ENCODE data around the gene TMEM108. TPM values are rescaled to one million over a fixed set of nuclear protein-coding genes. Genes with fewer than 3 reads are reported as not detected.

TMEM108 gene
- total RNA-seq, 1 donor from 2014 or later: 0.60 TPM

DNA sequence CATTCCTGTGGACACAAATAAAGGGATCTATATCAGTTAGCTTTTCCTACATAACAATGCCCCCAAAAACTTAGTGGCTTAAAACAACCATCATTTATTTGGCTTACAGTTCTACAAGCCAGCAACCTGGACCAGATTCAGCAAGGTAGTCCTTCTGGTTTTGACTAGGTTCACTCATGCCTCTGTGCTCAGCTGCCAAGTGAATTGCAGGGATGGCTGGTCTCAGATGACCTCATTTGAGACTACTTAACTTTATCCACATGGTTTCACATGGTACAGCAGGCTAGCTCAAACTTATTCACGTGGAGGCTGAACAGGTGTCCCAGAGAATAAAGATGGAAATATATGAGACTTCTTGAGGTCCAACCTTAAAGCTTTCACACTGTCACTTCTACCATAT lies 242.4 kb downstream of the TMEM108 start:
- ATAC-seq: no peak

DNA sequence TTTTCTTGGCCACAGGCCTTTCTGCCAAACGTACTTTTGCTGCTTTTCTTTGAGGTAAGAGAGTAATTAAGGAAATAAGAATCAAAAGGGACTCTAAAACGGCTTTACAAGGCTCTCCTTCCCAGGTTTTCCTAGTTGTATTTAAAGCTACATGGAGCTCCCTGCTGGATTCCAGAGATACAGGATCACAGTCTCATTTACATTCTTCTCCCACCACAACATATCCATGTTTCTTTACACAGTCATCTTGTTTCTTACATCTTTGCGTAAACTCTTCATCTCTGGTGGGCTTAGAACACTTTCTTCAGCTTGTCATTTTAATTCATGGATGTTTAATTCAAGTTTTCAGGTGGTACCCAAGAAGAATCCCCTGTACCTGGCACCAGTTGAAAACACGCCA lies 244.0 kb downstream of the TMEM108 start:
- ATAC-seq: no peak

DNA sequence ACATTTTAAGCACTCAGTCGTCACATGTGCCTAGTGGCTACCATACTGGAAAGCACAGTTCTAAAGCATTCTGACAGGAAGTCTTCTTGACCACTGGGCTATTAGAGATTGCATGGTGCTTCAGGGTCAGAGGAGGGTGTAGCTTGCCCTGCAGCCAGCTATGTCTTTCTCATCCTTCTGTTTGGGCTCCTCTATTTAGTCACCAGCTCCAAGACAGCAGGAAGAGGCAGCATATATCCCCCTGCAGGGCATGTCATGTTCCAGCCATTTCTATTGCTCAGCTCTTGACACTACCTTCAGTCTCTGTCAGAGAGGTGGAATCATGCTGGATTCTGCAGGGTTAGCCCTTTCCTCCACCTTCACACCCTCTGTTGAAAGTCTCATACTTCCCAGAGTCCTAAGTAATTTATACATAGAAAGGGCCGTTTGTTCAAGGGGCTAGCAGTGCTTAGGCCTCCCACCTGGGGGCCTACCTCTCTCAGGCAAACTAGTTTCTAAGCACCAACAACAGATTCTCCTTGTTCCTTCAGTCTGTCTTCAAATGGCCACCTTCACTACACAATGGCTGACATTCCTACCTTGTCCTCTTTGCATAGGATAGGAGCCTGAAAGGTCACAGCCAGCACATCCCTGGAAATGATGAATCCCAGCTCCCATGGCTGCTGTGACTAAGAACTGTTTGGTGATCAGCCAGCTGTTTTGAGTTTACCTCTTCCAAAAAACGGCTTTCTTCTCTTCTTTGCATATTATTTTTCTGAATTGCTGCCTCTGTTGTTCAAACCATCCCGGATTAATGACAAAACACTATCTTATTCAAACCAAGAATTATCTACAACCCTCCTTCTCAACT lies 246.0 kb downstream of the TMEM108 start:
- no peak for ATAC-seq

DNA sequence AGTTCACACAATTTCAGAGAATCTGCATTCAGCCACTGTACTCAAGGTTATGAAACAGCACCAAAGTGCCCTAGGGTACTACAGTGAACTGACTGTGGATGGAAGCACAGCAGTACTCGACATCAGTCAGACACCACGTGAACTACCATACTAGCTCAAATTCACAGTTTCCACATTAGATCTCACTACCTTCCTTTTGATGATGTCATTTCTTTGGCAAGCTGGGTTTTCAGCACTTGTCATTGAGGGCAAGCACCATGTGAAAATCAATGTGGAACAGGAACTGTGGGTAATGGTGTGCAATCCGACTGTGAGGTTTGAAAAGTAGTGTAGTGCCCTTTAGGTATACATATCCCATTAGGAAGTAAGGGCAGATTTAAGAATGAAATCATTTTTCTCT lies 251.1 kb downstream of the TMEM108 start:
- ATAC-seq: no peak

DNA sequence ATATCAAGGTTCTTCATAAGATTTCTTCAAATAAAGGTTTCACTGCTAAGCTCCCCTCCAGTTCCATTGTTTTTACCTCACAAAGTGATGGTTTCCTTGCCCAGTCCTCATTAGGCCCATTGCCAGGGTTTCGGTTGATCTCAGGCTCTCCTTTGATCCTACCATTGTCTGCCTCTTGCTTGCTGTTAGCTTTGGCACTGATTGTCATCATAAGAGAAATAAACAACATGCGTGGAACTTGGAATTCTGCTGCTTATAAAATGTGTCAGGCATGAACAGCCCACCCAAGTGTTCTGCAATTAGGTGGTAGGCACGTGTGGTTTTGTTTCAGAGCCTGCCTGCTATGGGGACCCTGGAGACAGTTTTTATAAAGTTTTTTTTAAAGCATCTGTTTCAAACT lies 254.1 kb downstream of the TMEM108 start:
- no peak for ATAC-seq

DNA sequence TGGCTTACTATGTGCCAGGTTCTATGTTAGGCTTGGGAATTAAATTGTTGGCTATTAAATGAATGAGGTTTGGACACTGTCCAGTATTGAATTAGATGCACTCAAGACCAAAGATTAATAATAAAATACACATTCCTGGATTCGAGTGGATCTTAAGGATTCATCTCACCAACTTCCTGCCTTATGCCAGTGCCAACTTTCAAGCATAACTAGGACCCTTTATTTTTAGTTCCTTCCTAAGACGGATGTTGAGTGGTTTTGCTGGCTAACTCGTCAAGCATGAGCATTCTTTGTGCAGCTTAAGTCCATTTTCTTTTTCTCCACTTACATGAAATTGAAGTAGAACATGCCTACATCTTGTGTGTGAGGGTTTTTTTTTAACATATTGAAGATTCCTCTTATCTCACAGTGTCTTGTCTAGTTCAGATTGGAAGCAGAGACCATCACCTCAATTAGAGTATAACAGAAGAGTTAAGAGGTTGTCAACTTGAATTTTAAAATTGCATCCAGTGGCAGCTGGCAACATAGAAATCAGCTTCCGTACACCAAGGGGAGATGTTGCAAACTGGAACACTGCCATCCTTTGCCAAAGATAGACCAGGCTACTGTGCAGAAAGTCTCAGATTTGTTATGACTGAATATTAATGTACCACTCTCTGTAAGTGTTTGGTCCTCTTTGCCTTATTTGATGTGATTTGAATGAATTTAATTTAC lies 255.4 kb downstream of the TMEM108 start:
- ATAC-seq: no peak

DNA sequence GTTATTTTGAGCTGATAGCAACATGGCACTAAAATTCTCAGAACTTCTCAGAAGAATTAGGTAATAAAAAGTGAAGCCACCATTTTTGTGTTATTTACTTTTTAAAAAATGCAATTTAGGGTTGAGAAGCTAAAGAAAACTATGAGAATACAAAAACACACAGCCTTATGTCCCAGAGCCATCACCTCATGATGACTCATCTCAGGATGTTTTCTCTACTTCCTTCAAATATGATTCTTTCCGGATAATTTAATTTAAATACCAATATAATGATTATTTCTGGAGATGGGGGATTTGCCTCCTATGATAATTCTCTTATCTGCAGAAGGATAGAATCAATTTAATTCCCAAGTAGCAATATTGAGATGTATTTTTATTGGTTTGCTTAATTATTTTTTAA lies 256.1 kb downstream of the TMEM108 start:
- ATAC-seq: no peak

DNA sequence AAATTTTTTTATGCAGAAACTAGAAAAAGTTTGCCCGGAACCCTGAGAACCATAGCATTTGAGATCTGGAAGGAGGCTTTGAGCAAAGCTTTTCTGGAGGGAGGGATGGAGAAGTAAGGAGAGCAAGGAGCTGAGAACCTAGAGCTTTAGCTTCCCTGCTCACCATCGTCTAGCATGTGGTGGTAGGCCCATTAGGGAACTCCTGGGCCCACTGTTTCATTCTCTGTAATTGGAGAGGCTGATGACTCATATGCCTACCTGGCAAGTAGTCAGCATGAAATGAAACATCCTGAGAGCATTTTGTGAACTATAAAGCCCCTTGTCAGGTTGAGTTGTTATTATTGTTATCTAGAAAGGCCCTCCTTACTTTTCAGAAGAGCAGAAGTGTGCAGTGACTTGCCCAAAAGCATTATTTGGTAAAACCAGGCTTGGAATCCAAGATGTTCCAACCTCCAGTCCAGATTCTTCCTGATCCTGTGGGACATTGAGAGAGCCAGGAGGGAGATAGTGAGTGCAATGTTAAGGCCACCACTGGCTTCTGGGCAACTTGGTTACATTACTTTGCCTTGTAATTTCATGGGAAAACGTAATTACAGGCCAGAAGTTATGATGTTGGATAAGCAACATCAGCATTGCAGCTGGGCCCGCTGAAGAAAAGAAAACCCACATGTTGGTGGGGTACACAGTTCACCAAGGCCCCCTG lies 257.2 kb downstream of the TMEM108 start:
- ATAC-seq: no peak

DNA sequence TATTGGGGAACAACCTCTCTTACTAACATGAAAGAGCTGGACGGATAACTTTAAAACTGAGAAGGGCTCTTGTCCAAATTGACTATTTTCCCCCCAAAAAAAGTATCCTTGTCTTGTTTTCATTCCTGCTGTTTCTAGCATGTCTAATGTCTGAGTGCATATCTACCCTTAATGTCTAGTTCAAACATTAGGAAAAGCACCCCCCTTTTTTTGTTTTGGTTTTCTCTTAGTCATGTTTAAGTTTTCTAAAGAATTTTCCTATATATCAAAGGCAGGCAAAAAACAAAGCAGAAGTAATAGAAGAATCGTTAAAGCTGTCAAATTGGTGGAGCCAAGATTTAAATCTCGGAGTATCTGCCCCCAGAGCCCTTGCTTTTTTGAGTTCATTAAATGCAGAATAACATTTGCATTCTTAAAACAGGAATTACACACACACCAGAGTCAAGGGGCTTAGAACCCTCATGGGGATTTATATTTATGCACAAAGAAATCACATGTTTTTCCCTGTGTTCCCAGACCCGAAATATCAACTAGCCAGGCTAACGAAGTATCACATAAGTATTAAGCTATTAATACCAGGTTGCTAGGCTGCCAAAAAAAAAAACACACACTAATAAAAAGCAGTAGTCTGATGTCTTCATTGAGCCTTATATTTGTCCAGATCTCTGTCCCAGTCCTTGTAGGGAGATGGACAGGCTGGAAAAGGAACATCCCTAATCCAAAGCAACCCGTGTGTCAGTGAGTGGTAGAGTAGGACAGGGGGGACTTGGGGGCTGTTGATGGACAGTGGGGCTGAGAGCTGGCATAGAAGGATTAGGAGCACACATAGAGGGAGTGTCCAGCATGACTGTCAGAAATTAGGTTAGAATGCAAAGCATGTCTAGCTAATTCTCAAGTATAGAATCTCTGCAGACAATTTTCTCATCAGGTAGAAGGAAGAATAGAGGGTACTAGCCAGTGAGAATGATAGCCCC lies 258.0 kb downstream of the TMEM108 start:
- ATAC-seq: no peak

DNA sequence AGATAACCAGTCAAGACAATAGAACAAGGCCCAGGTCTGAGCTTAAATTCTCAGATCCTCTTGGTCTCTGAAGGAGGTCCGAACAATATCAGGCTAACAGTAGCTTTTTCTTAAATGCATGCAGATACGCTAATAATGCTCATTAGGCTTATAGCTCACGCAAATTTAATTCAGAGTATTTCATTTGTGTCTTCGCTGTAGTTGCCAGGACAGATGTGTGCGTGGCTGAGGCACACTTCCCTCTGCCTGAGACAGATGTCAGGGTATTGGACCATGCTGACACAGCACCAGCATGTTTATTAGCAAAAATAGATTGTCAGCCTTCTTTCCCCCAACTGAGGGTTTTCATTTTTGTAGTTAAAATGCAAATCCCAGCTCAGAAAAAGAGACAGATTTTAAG lies 258.8 kb downstream of the TMEM108 start:
- ATAC-seq: no peak

DNA sequence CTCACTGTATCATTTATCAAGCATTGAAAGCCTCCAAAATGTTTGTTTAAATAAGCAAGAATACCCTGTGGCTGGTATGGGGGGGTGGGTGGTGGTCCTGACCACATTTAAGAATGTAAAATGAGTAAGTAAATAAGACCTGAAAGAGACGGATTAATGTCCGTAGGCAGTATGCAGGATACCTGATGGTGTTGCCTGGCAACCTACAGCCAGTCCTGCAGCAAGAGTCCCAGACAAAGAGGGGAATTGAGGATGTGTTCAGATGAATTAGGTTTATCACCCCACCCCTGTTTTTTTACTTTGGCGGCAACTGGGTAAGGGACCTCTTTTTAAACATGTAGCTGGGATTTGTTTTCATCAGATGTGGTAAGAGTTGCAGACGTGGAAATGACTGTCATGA lies 261.9 kb downstream of the TMEM108 start:
- ATAC-seq: no peak

DNA sequence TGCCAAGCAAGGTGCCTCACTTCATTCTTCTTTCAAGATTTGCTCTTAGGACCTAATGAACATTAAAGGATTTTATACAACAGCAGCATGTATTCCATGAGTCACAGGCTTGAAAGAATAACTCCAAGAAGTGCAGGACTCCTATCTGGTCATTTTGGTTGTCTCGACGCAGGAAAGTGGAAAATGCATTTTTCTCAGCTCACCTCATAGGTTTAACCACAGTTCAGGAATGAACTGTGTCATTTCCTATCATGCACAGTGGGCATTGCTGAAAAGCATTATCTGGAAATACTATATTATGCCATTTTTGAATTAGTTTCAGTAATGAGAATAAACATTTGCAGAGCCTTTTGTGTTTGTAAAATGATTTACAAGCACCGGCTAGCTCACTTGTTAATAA lies 263.0 kb downstream of the TMEM108 start:
- ATAC-seq: no peak

DNA sequence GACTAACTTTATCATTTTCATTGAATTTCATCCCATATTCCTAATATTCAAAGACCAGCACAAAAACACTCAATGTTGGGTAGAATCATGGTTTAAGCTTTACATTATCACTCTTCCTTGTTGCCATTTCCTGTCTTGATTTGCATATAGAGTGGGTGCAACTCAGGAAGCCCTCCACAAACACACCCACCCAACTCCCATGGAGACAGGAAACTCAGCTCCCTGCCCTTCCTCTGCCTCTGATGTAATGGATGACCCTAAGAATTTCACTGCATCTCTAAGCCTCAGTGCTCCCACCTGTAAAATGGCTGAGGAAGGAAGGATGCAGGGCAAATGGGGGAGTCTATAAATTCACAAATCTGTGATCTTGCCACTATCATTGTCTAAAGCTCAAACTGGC lies 263.5 kb downstream of the TMEM108 start:
- ATAC-seq: no peak

DNA sequence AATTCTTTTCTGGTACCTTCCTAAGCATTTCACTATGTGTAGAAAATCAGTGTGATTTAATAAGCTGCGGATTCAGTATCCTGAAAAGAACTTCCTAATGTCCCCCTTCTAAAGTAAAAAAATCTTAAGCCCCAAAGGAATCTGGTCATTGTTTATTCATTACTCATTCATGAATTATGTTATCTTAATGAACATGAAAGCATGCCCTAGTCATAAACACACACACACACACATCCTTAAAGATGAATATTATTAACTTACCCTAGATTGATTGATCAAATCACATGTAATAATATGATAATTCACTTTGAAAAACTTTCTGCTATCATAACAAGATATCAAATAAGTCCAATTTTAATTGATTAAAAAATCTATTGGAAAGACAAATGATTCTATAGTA lies 265.2 kb downstream of the TMEM108 start:
- ATAC-seq: no peak

DNA sequence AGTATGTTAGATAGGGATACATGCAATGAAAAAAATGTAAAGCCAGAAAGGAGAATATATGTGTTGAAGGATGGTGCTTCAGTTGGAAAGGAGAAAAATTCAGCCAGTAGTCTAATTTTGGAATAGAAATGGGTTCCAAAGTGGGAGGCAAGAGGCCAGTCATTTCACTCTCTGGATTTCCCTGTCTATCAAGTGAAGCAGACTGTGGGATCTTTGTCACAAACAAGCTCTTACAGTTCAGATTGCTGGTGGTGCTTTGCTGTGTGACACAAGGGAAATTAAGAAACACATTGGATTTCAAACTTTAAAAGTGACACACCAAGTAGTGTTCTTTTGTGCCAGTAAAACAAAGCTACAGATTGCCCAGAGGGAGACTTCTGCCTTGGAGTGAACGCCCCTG lies 279.7 kb downstream of the TMEM108 start:
- ATAC-seq: no peak

DNA sequence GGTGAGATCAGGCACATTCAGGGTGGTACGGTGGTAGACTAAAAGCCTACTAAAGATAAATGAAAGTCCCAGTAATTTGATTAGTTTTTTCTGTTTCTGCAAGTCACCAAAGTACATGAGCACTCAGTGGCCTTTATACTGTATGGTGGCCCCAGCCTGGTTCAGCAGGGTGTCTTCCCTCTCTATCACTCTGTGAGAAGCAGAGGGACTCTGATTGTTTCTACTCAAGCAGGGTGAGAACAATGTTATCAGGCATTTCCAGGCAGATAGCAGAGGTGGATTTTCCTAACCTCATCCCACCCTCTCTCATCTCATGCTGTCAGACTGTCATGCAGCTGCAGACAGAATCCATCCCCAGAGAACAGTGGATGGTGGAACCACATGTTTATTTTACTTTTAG lies 290.2 kb downstream of the TMEM108 start:
- ATAC-seq: no peak

DNA sequence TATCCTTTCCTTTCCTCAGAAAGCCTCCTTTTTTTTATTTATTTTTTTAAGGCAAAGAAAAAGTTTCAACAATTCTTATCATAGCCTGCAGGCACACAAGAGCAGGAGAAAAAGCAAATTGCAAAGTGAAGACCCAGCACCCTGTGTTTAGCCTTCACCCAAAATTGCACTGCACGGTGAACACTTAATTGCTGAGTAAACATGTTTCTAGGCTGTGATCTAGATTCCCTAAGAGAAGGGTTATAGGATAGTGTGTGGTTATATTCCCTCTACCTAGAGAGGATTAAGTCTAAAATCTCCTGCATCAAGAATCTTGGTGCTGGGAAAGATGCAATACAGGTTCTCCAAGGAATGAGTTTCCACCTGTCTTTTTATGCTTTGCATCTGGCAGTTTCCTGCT lies 291.4 kb downstream of the TMEM108 start:
- no peak for ATAC-seq

DNA sequence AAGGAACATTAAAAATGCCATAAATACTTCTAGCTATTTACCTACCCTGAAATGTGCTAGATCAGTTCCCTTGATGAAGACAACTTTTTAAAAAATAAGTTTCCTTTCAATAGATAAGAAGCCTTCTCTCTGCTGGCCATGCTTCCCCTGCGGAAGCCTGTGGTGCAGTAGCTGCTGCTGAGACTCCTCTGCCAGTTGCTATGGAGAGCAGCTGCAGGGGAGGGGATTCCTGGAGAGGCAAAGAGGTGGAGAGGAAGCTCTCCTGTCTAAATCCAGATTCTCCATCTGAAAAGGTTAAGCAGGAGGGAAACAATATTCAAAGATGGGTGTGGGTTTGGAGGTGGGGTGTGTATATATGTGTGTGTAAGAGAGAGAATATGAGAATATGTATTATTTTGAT lies 291.9 kb downstream of the TMEM108 start:
- ATAC-seq: no peak

DNA sequence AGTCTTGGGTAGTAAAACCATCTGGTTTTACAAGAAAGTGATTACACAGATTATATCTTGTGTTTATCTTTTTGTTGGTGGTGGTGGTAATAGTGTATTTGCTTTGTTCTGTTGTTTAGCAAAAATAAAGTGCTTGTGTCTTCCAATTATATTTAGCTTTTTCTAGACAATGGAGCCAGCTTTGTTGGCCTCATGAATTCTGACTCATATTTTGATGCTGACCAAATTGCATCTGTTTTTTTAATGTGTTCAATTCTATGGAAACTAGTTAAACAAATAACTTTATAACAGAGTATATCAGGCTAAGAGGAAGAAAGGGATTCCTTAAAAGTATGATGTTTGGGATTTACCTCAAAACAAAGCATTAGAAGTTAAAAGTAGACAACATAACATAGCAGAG lies 292.3 kb downstream of the TMEM108 start:
- ATAC-seq: no peak

DNA sequence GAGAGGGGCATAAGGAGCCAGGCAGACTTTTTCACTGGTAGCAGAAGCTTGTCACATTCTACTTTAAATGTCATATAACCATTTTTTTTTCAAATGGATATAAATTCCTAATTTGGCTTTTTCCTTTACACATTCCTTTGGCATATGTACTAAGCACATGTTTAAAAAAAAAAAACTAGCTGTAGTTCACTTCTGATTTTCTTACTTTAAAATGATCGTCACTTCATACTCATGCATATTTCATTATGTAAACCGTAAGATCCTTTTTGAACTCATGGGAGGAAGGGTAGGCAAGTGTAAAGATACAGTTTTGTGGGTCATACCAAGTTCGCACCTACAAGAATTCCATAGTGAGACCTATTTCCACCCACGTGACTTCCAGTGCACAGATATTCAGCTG lies 316.5 kb downstream of the TMEM108 start:
- no peak for ATAC-seq

DNA sequence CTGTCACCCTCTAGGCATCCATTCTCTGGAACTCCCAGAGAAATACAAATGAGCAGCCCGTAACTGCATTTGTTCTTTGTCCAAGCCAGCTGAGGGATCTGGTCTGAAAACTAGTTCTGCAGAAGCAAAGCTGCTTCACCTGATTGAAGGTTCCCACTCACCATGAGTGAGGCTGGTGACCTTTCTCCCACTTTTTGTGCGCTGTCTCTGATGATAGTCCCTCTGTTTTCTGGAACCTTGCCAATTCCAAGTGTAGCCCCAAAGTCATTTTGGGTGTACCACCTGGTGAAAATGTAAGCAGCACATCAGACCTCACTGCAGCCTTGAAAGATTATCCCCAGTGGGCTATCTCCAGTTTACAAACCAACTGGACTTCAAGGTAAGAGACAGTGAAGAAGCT lies 322.3 kb downstream of the TMEM108 start:
- ATAC-seq: no peak

DNA sequence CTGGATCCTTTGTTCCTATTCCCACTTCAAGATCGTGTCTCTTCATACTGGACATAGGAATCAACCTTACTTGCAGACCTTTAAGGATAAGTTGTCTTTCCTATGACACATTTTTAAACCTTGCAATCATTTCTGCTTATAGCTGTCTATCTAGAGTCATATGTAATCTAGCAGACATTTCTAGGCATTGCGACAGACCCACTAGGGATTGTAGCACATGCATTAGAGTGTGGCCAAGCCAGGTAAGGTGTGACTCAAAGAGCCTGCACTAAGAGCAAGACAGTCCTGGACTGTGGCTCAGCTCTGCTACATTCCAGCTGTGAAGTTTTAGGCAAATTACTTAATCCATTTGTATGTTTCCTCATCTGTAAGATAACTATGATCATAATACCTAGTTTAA lies 322.8 kb downstream of the TMEM108 start:
- ATAC-seq: no peak

Data from esophagus mucosa (tissue), 1 donor.